AG20443 (cell line): Measurements from ENCODE around the gene ABCA7.
"Not testable (repeated sequence)": the region's sequence is repeated elsewhere in the genome, so short reads cannot be mapped to it uniquely, and the experiment has no call there.

Experiments
- DNase-seq: peaks from one replicate; pipeline ENCODE4 v3.0.0; 2012; ENCODE audit warnings: low spot score, mixed read lengths

ABCA7 gene

GRCh38 chr19:1016647-1017114 is 23.2 kb upstream of the ABCA7 start:
- peak; percentile 59 for DNase-seq

- DNase-seq, result no peak
These were observed 22.6 kb upstream of the ABCA7 start for GRCh38 chr19:1017115-1017905.

- no peak for DNase-seq
These were observed 22.0 kb upstream of the ABCA7 start for GRCh38 chr19:1017906-1018305.

- no peak for DNase-seq
These were observed 21.5 kb upstream of the ABCA7 start for GRCh38 chr19:1018393-1018792.

- no peak for DNase-seq
These were observed 20.8 kb upstream of the ABCA7 start for GRCh38 chr19:1018932-1019615.

GRCh38 chr19:1019616-1019961 is 20.3 kb upstream of the ABCA7 start:
- DNase-seq, result no peak

- DNase-seq, result no peak
These were observed 19.7 kb upstream of the ABCA7 start for GRCh38 chr19:1019980-1020867.

GRCh38 chr19:1020868-1021425 is 19.0 kb upstream of the ABCA7 start, which contains the start of gene TMEM259:
Gene TMEM259 (minus strand): TSS chr19:1021123. CDS start chr19:1020996, 127 bp downstream.
- peak; percentile 98 for DNase-seq

GRCh38 chr19:1023883-1024188 is 16.1 kb upstream of the ABCA7 start:
- DNase-seq, result not testable (repeated sequence)

- not testable (repeated sequence) for DNase-seq
These were observed 14.8 kb upstream of the ABCA7 start for GRCh38 chr19:1025080-1025479.

- peak; percentile 90 for DNase-seq
These were observed 13.7 kb upstream of the ABCA7 start, which contains the start of gene CNN2 for GRCh38 chr19:1025960-1026782. Gene CNN2 (plus strand): TSS chr19:1026608. CDS start chr19:1026662, 54 bp downstream.

GRCh38 chr19:1026783-1027649 is 12.9 kb upstream of the ABCA7 start:
- DNase-seq, result no peak

- DNase-seq, result no peak
These were observed 12.3 kb upstream of the ABCA7 start for GRCh38 chr19:1027650-1028061.

- DNase-seq, result peak; percentile 95
These were observed 11.6 kb upstream of the ABCA7 start for GRCh38 chr19:1028062-1028926.

GRCh38 chr19:1032264-1032867 is 7.5 kb upstream of the ABCA7 start:
- no peak for DNase-seq

- DNase-seq, result no peak
These were observed 3.8 kb upstream of the ABCA7 start for GRCh38 chr19:1035998-1036621.

- DNase-seq, result no peak
These were observed 2.3 kb upstream of the ABCA7 start for GRCh38 chr19:1037621-1038064.

- DNase-seq, result no peak
These were observed 795 bp upstream of the ABCA7 start for GRCh38 chr19:1038978-1039645.
